NCI-H748 (cell line): Measurements from ENCODE around the gene EIF2B5.

Source experiments
- DNase-seq: peaks from one replicate; lab custom pipeline; 2025; ENCODE audit not compliant: unreplicated experiment; lab: John Stamatoyannopoulos, UW

Gene EIF2B5

DNA sequence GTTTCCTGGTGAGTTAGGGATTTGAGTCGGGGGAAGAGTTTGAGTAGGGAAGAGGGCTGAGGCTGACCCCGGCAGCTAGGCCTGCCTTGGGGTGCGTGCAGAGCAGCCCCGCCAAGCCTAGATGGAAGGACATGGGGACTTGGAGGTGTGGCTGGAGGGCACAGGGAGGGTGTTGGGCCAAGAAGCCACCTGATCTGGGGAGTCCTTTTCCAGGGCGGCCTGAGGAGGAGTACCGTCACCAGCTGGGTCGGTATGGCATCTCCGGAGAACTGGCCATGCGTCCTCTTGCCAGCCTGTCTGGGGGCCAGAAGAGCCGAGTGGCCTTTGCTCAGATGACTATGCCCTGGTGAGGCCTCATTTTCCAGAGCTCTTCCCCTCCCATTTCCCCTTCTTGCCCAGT, 57.7 kb downstream of the EIF2B5 start:
- no peak for DNase-seq

DNA sequence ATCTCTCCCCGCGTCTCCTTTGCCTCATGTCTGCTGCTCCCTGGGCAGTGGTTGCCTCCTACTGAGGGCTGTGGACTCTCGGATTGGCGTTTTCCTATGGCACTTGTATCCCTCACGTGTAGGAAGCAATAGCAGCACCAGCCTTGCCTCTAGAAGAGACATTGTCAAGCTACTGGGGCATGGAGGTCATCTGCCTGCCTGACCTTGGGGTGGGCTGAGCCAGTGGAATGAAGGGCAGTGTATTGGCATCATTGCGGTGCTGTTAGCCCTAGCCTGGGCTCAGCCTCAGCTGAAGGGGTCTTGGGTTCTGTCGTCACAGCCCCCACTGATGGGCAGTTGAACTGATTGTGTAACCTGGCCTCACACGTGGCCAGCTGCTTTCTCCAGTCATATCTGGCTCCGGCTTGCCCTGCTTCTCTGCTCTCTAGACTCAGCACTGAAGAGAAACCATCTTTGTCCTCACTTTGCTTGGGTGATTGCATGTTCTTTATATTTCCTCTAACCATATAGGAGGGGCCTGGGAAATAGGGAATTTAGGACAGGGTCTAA, 58.9 kb downstream of the EIF2B5 start:
- no peak for DNase-seq
